Ovary (tissue), 3 donors: ENCODE data around the gene FOXN4.

ENCODE experiments used
- CTCF ChIP-seq, 3 donors: fragments of 450-650 bp in 2 of 3; fragments of 200-600 bp in 1 of 3; IDR thresholded peaks; one replicate each; pipeline versions ENCODE4 v1.5.1 to v1.8.0; 2016 to 2022; ENCODE audit warnings: antibody characterized with exemption in 3 of 3, mild to moderate bottlenecking in 1 of 3
- EP300 ChIP-seq: sonication (generic); formaldehyde crosslinking; IDR thresholded peaks from one replicate; pipeline ENCODE4 v1.6.1; 2017; ENCODE audit warnings: antibody characterized with exemption
- POLR2A ChIP-seq: fragments of 450-650 bp; IDR thresholded peaks from one replicate; pipeline ENCODE4 v1.6.1; 2017; ENCODE audit warnings: antibody characterized with exemption, mild to moderate bottlenecking, moderate library complexity
- donor health status: DM: no; HTN: no; CAD: no.

GRCh38 chr12:109299849-109300248 is 9.2 kb downstream of the FOXN4 start:
- TF ChIP-seq CTCF (IDR thresholded peaks at IDR 0.05) (no peak), EP300 (no peak), POLR2A (no peak)
